ENCODE results near the gene MRPS18A. TPM values are rescaled to one million over a fixed set of nuclear protein-coding genes. Genes with fewer than 3 reads are reported as not detected.

MRPS18A gene
- total and polyA plus RNA-seq, 2 of the 13 experiments (the other 11 are each of a cell fraction or from before 2014, with no cell fraction given) = 87.8 to 89.1 TPM

DNA sequence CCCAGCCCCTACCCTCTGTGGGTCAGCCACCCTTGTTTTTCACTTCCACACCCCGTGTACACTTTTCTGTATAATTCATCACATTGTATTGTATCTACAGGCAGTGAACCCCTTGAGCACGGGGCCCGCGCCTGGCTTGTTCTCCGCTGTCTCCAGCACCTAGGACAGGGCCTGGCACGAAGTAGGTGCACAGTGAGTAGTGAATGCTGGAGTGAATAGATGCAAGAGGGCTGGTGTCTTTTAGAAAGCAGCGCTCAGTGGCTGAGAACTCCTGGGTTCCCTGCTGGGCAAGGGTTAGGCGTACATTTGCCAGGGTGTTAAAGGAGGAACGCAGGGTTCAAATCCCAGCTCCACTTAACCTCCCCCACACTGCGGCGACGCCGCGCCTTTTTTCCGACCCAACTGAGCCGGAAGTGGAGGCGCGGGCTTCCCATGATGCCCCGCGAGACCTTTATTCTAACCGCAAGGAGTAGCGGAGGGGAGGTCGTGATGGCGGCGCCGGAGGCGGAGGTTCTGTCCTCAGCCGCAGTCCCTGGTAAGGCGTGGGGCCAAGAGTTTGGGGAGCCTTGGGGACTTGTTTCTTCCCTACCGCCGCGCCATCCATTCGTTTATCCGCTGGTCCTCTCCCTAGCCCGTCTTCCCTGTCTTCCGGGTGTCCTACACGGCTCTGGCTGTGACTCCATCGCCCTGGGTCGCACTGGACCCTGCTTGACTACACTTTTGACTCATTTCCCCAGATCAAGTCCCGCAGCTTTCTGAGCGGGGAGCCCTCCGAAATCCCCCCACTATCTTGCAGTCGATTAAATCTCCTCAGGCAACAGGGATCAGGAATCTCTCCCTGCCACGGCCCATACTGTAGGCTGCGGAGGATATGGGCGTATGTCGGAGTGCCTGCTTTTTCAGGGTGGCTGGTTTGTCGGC lies 51.9 kb downstream of the MRPS18A start, which contains the start of gene MAD2L1BP (continued):
- TF ChIP-seq MEIS2 (CRISPR knock-in tag; IDR thresholded peaks at IDR 0.05) (no peak), MEIS1 (CRISPR knock-in tag; IDR thresholded peaks at IDR 0.05; ENCODE audit: borderline replicate concordance) (peak; percentile 79; the same call in 1 of the 2 replicates), ZFP36 (IDR thresholded peaks at IDR 0.05; ENCODE audit: borderline replicate concordance, low read depth, low read length, partially characterized antibody) (no peak), YY1 (IDR thresholded peaks at IDR 0.05; ENCODE audit: insufficient read depth, insufficient replicate concordance, low read depth, low read length) (peak; percentile 94), RARA (CRISPR knock-in tag; IDR thresholded peaks at IDR 0.05) (peak; percentile 48), ZBTB42 (CRISPR knock-in tag; IDR thresholded peaks at IDR 0.05) (0 out of 2 replicates have a peak, but pooled peaks have one; percentile 23), RCOR2 (CRISPR knock-in tag; IDR thresholded peaks at IDR 0.05) (peak; percentile 70), WIZ (CRISPR knock-in tag; IDR thresholded peaks at IDR 0.05) (peak; percentile 90), TARDBP (CRISPR knock-in tag; IDR thresholded peaks at IDR 0.05) (peak; percentile 79), KDM3A (CRISPR knock-in tag; IDR thresholded peaks at IDR 0.05; ENCODE audit: low read depth) (peak; percentile 52; the same call in 1 of the 2 replicates), CENPX (CRISPR knock-in tag; IDR thresholded peaks at IDR 0.05) (no peak), CHD4 (IDR thresholded peaks at IDR 0.05; ENCODE audit: borderline replicate concordance, low read length) (peak; percentile 87), ZNF292 (CRISPR knock-in tag; IDR thresholded peaks at IDR 0.05; ENCODE audit: borderline replicate concordance, low read depth) (0 out of 2 replicates have a peak, but pooled peaks have one; percentile 28), IRF2 (CRISPR knock-in tag; IDR thresholded peaks at IDR 0.05) (peak; percentile 89)
- TF ChIP-seq, protein P1, sequence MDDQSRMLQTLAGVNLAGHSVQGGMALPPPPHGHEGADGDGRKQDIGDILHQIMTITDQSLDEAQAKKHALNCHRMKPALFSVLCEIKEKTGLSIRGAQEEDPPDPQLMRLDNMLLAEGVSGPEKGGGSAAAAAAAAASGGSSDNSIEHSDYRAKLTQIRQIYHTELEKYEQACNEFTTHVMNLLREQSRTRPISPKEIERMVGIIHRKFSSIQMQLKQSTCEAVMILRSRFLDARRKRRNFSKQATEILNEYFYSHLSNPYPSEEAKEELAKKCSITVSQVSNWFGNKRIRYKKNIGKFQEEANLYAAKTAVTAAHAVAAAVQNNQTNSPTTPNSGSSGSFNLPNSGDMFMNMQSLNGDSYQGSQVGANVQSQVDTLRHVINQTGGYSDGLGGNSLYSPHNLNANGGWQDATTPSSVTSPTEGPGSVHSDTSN (CRISPR knock-in tag; IDR thresholded peaks at IDR 0.05; ENCODE audit: borderline replicate concordance) = no peak
- TF ChIP-seq, protein P2, sequence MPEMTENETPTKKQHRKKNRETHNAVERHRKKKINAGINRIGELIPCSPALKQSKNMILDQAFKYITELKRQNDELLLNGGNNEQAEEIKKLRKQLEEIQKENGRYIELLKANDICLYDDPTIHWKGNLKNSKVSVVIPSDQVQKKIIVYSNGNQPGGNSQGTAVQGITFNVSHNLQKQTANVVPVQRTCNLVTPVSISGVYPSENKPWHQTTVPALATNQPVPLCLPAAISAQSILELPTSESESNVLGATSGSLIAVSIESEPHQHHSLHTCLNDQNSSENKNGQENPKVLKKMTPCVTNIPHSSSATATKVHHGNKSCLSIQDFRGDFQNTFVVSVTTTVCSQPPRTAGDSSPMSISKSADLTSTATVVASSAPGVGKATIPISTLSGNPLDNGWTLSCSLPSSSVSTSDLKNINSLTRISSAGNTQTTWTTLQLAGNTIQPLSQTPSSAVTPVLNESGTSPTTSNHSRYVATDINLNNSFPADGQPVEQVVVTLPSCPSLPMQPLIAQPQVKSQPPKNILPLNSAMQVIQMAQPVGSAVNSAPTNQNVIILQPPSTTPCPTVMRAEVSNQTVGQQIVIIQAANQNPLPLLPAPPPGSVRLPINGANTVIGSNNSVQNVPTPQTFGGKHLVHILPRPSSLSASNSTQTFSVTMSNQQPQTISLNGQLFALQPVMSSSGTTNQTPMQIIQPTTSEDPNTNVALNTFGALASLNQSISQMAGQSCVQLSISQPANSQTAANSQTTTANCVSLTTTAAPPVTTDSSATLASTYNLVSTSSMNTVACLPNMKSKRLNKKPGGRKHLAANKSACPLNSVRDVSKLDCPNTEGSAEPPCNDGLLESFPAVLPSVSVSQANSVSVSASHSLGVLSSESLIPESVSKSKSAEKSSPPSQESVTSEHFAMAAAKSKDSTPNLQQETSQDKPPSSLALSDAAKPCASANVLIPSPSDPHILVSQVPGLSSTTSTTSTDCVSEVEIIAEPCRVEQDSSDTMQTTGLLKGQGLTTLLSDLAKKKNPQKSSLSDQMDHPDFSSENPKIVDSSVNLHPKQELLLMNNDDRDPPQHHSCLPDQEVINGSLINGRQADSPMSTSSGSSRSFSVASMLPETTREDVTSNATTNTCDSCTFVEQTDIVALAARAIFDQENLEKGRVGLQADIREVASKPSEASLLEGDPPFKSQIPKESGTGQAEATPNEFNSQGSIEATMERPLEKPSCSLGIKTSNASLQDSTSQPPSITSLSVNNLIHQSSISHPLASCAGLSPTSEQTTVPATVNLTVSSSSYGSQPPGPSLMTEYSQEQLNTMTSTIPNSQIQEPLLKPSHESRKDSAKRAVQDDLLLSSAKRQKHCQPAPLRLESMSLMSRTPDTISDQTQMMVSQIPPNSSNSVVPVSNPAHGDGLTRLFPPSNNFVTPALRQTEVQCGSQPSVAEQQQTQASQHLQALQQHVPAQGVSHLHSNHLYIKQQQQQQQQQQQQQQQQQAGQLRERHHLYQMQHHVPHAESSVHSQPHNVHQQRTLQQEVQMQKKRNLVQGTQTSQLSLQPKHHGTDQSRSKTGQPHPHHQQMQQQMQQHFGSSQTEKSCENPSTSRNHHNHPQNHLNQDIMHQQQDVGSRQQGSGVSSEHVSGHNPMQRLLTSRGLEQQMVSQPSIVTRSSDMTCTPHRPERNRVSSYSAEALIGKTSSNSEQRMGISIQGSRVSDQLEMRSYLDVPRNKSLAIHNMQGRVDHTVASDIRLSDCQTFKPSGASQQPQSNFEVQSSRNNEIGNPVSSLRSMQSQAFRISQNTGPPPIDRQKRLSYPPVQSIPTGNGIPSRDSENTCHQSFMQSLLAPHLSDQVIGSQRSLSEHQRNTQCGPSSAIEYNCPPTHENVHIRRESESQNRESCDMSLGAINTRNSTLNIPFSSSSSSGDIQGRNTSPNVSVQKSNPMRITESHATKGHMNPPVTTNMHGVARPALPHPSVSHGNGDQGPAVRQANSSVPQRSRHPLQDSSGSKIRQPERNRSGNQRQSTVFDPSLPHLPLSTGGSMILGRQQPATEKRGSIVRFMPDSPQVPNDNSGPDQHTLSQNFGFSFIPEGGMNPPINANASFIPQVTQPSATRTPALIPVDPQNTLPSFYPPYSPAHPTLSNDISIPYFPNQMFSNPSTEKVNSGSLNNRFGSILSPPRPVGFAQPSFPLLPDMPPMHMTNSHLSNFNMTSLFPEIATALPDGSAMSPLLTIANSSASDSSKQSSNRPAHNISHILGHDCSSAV (CRISPR knock-in tag; IDR thresholded peaks at IDR 0.05; ENCODE audit: borderline replicate concordance) = no peak
- TF ChIP-seq, protein P3, sequence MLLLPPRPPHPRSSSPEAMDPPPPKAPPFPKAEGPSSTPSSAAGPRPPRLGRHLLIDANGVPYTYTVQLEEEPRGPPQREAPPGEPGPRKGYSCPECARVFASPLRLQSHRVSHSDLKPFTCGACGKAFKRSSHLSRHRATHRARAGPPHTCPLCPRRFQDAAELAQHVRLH (CRISPR knock-in tag; IDR thresholded peaks at IDR 0.05; ENCODE audit: borderline replicate concordance, low read depth) = peak; percentile 89; the same call in 1 of the 2 replicates
- TF ChIP-seq, protein P4, sequence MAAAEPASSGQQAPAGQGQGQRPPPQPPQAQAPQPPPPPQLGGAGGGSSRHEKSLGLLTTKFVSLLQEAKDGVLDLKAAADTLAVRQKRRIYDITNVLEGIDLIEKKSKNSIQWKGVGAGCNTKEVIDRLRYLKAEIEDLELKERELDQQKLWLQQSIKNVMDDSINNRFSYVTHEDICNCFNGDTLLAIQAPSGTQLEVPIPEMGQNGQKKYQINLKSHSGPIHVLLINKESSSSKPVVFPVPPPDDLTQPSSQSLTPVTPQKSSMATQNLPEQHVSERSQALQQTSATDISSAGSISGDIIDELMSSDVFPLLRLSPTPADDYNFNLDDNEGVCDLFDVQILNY (CRISPR knock-in tag; conservative IDR thresholded peaks at IDR 0.05) = no peak

Measured in HepG2 (cell line).